CD14-positive monocyte (primary cell): ENCODE measurements around the gene ANKRD34B. TPM values are rescaled to one million over a fixed set of nuclear protein-coding genes. Genes with fewer than 3 reads are reported as not detected.

Experiments
- DNase-seq, 3 donors: peaks; one replicate each; pipeline ENCODE4 v3.0.0-alpha.2; 2011 to 2022
- H2AFZ ChIP-seq: 2 replicates; pipeline ENCODE4 v1.6.0; 2012; ENCODE audit warnings: mild to moderate bottlenecking, low read depth, low read length, inconsistent platforms; ENCODE audit not compliant: insufficient read depth, poor library complexity, severe bottlenecking
- H3K27ac ChIP-seq, 2 donors: 1 replicate in 1 of 2; 2 replicates in 1 of 2; pipeline ENCODE4 v1.5.1; 2012 to 2013; ENCODE audit warnings: low read length in 2 of 2, control low read depth in 1 of 2, inconsistent platforms in 1 of 2, low read depth in 1 of 2, mild to moderate bottlenecking in 1 of 2
- H3K27me3 ChIP-seq, 2 donors: one replicate each; pipeline versions ENCODE4 v1.6.0 to v1.6.1; 2011 to 2013; ENCODE audit warnings: low read length in 2 of 2; ENCODE audit not compliant: control insufficient read depth in 2 of 2, insufficient read depth in 2 of 2
- H3K36me3 ChIP-seq, 2 donors: replicated peaks in 1 of 2; 1 replicate in 1 of 2; 2 replicates in 1 of 2; pipeline versions ENCODE4 v1.5.1 to v1.6.1; 2012 to 2013; ENCODE audit warnings: low read length in 2 of 2, control low read depth in 1 of 2, inconsistent platforms in 1 of 2, mild to moderate bottlenecking in 1 of 2; ENCODE audit not compliant: insufficient read depth in 2 of 2, control insufficient read depth in 1 of 2
- H3K4me1 ChIP-seq, 2 donors: 1 replicate in 1 of 2; 2 replicates in 1 of 2; pipeline versions ENCODE4 v1.5.1 to v1.6.1; 2012 to 2013; ENCODE audit warnings: low read length in 2 of 2, control low read depth in 1 of 2, inconsistent platforms in 1 of 2, mild to moderate bottlenecking in 1 of 2, moderate library complexity in 1 of 2; ENCODE audit not compliant: insufficient read depth in 2 of 2, control insufficient read depth in 1 of 2
- H3K4me2 ChIP-seq: replicated peaks from 2 replicates; pipeline ENCODE3; 2012; ENCODE audit warnings: low read length, moderate library complexity, mild to moderate bottlenecking; ENCODE audit not compliant: poor library complexity, severe bottlenecking; ENCODE audit errors: extremely low read depth
- H3K4me3 ChIP-seq, 3 experiments: fragments of 200-600 bp in 1 of 3; sonication (generic) in 1 of 3; replicated peaks in 1 of 3; 1 replicate in 2 of 3; 2 replicates in 1 of 3; pipeline ENCODE4 v1.5.1; 2011 to 2013; ENCODE audit warnings: low read length in 3 of 3, mild to moderate bottlenecking in 3 of 3, control low read depth in 2 of 3, low read depth in 2 of 3, inconsistent platforms in 1 of 3, moderate library complexity in 1 of 3
- H3K79me2 ChIP-seq: 2 replicates; pipeline ENCODE4 v1.6.0; 2012; ENCODE audit warnings: mild to moderate bottlenecking, control low read depth, inconsistent platforms, low read length, moderate library complexity; ENCODE audit not compliant: insufficient read depth
- H3K9ac ChIP-seq: 2 replicates; pipeline ENCODE4 v1.6.0; 2017; ENCODE audit warnings: low read length, mild to moderate bottlenecking; ENCODE audit not compliant: insufficient read depth, poor library complexity, severe bottlenecking
- H3K9me3 ChIP-seq, 2 donors: replicated peaks in 1 of 2; 1 replicate in 1 of 2; 2 replicates in 1 of 2; pipeline versions ENCODE4 v1.5.1 to v1.6.1; 2012 to 2013; ENCODE audit warnings: low read length in 2 of 2, control low read depth in 1 of 2; ENCODE audit not compliant: control insufficient read depth in 1 of 2, insufficient read depth in 1 of 2
- H4K20me1 ChIP-seq: 2 replicates; pipeline ENCODE4 v1.6.0; 2012; ENCODE audit warnings: mild to moderate bottlenecking, low read length, control low read depth, moderate library complexity; ENCODE audit not compliant: insufficient read depth
- H3K27ac Mint-ChIP-seq, 7 donors: one replicate each; pipeline ENCODE4 v1.8.0; 2020; ENCODE audit warnings: mild to moderate bottlenecking in 7 of 7, mixed read lengths in 7 of 7, moderate library complexity in 6 of 7, inconsistent platforms in 2 of 7
- H3K27me3 Mint-ChIP-seq, 3 donors: one replicate each; pipeline ENCODE4 v1.8.0; 2021 to 2022; ENCODE audit warnings: low read depth in 3 of 3, mild to moderate bottlenecking in 3 of 3, mixed read lengths in 3 of 3, moderate library complexity in 3 of 3, inconsistent platforms in 1 of 3
- H3K36me3 Mint-ChIP-seq, 2 donors: one replicate each; pipeline ENCODE4 v1.8.0; 2020; ENCODE audit warnings: mixed read lengths in 2 of 2, inconsistent platforms in 1 of 2, mild to moderate bottlenecking in 1 of 2
- H3K4me1 Mint-ChIP-seq: one replicate; pipeline ENCODE4 v1.8.0; 2020; ENCODE audit warnings: mild to moderate bottlenecking, mixed read lengths
- H3K4me3 Mint-ChIP-seq, 2 donors: one replicate each; pipeline ENCODE4 v1.8.0; 2020; ENCODE audit warnings: mild to moderate bottlenecking in 2 of 2, mixed read lengths in 2 of 2, moderate library complexity in 1 of 2
- H3K9me3 Mint-ChIP-seq, 7 donors: one replicate each; pipeline ENCODE4 v1.8.0; 2020 to 2022; ENCODE audit warnings: mixed read lengths in 7 of 7, mild to moderate bottlenecking in 6 of 7, moderate library complexity in 6 of 7, inconsistent platforms in 2 of 7
- CTCF ChIP-seq: fragments of 200-600 bp; IDR thresholded peaks from one replicate; pipeline ENCODE4 v1.8.0; 2022; ENCODE audit warnings: antibody characterized with exemption, mild to moderate bottlenecking
- WGBS: methylation state at CpG from one replicate; pipeline ENCODE4 v1.1.5; 2013; ENCODE audit warnings: missing lambda C conversion rate; ENCODE audit not compliant: insufficient coverage; 5-methylcytosine and 5-hydroxymethylcytosine counted together
- intact Hi-C, 2 donors: fragments of 100-400 bp; cut with micrococcal nuclease; formaldehyde crosslinking; loops; one replicate each; pipeline versions ENCODE4 v1.15.0 to v1.15.1; 2023
- polyA plus RNA-seq, 3 donors: library from polyadenylated mRNA; depleted of rRNA in 1 of 3; unstranded in 2 of 3; stranded (reverse) in 1 of 3; fragments of 300-500 nt in 2 of 3; fragments of >200 nt in 1 of 3; fragmentation: Illumina TruSeq in 2 of 3; gene quantifications; 1 replicate in 2 of 3; 2 replicates in 1 of 3; pipeline ENCODE4 v1.2.3, GENCODE V29; 2012 to 2021

Gene ANKRD34B
- polyA plus RNA-seq, 3 donors, result 0.43 to 2.0 (median 1.3) TPM

GRCh38 chr5:80594810-80595209 is 24.7 kb upstream of the ANKRD34B start:
- Histone ChIP-seq H3K4me3 (no peak overlapping the region), H3K9me3 (no peaks in the 10 kb centered on the region), H3K79me2 (no peaks in the 10 kb centered on the region), H3K9ac (no peak overlapping the region), H4K20me1 (no peaks in the 10 kb centered on the region), H3K4me1 (no peaks in the 10 kb centered on the region), H3K27me3 (no peaks in the 10 kb centered on the region), H3K4me2 (no peak overlapping the region), H3K27ac (no peak overlapping the region), H3K36me3 (no peaks in the 10 kb centered on the region), H2AFZ (no peak overlapping the region)
- H3K9me3 Mint-ChIP-seq, result peaks cover 0 to 2% (median 0%) of the 10 kb centered on the region in 7 donors
- no peak overlapping the region for H3K27ac Mint-ChIP-seq
- H3K4me1 Mint-ChIP-seq, result no peaks in the 10 kb centered on the region
- no peaks in the 10 kb centered on the region for H3K36me3 Mint-ChIP-seq
- TF ChIP-seq CTCF, result no peak
- peaks cover 0 to 6% (median 0%) of the 10 kb centered on the region in 3 donors for H3K27me3 Mint-ChIP-seq
- intact Hi-C loops, result no loop called here
- no peak overlapping the region for H3K4me3 Mint-ChIP-seq
- WGBS, result 100% methylated on average over 1 of the region's 2 CpGs
- DNase-seq, result no peak

- no peaks in the 10 kb centered on the region for H3K36me3 Mint-ChIP-seq
- no peaks in the 10 kb centered on the region for H3K4me1 Mint-ChIP-seq
- no peak overlapping the region for H3K9ac ChIP-seq
- H3K27me3 ChIP-seq, result no peaks in the 10 kb centered on the region
- H3K79me2 ChIP-seq, result no peaks in the 10 kb centered on the region
- no peak overlapping the region for H2AFZ ChIP-seq
- H3K9me3 Mint-ChIP-seq, result peaks cover 0 to 2% (median 0%) of the 10 kb centered on the region in 7 donors
- no peak overlapping the region for H3K27ac ChIP-seq
- H3K36me3 ChIP-seq, result no peaks in the 10 kb centered on the region
- no peak for TF ChIP-seq CTCF
- no peak overlapping the region for H3K4me3 ChIP-seq
- H3K27me3 Mint-ChIP-seq, result peaks cover 0 to 6% (median 0%) of the 10 kb centered on the region in 3 donors
- intact Hi-C loops, result no loop called here
- 96% methylated on average over 2 of the region's 2 CpGs for WGBS
- H3K4me1 ChIP-seq, result no peaks in the 10 kb centered on the region
- H3K9me3 ChIP-seq, result no peaks in the 10 kb centered on the region
- no peak overlapping the region for H3K4me2 ChIP-seq
- no peak for DNase-seq
- H4K20me1 ChIP-seq, result no peaks in the 10 kb centered on the region
- H3K4me3 Mint-ChIP-seq, result no peak overlapping the region
- H3K27ac Mint-ChIP-seq, result no peak overlapping the region
Observed at GRCh38 chr5:80592761-80593160, 22.7 kb upstream of the ANKRD34B start.
